Ishikawa (cell line): ENCODE data around the gene SLC25A12.

Source experiments
- CEBPB ChIP-seq: IDR thresholded peaks from 2 replicates; pipeline ENCODE4 v1.6.1; 2012
- CREB1 ChIP-seq: IDR thresholded peaks from 2 replicates; pipeline ENCODE4 v1.6.1; 2012; ENCODE audit warnings: low read depth
- EGR1 ChIP-seq: IDR thresholded peaks from 2 replicates; pipeline ENCODE4 v1.6.1; 2012
- EP300 ChIP-seq: IDR thresholded peaks from 2 replicates; pipeline ENCODE4 v1.6.1; 2012; ENCODE audit warnings: borderline replicate concordance
- RAD21 ChIP-seq: IDR thresholded peaks from 2 replicates; pipeline ENCODE4 v1.6.1; 2012; ENCODE audit warnings: low read depth
- REST ChIP-seq: IDR thresholded peaks from 2 replicates; pipeline ENCODE4 v1.6.1; 2012; ENCODE audit warnings: low read depth, mild to moderate bottlenecking
- TF ChIP-seq, protein P1 (sequence below): IDR thresholded peaks from 2 replicates; pipeline ENCODE4 v1.6.1; 2012

GRCh38 chr2:171846894-171847293, 47.1 kb downstream of the SLC25A12 start:
- no peak for TF ChIP-seq RAD21
- TF ChIP-seq, protein P1, sequence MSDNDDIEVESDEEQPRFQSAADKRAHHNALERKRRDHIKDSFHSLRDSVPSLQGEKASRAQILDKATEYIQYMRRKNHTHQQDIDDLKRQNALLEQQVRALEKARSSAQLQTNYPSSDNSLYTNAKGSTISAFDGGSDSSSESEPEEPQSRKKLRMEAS, result no peak
- no peak for TF ChIP-seq EP300
- TF ChIP-seq CREB1, result no peak
- TF ChIP-seq REST, result no peak
- no peak for TF ChIP-seq EGR1
- no peak for TF ChIP-seq CEBPB
